A673 (cell line): Measurements from ENCODE around the gene LRRC25.

Experiments used
- CTCF ChIP-seq: fragments of 300-800, 200-600 bp; sonication (generic); conservative IDR thresholded peaks from 2 replicates; pipeline ENCODE4 v1.5.1; 2017; ENCODE audit warnings: low read depth, mild to moderate bottlenecking, antibody characterized with exemption, low read length, moderate library complexity, mixed read lengths
- EZH2 ChIP-seq: fragments of 200-600 bp; sonication (generic); IDR thresholded peaks from 2 replicates; pipeline ENCODE4 v1.6.1; 2017; ENCODE audit warnings: borderline replicate concordance, low read depth, mild to moderate bottlenecking, mixed read lengths, antibody characterized with exemption, low read length; ENCODE audit not compliant: poor library complexity, severe bottlenecking

- no peak for TF ChIP-seq CTCF
- TF ChIP-seq EZH2 = no peak
Observed at GRCh38 chr19:18416778-18417249, 19.4 kb upstream of the LRRC25 start.
